HG03280 (cell line): ENCODE measurements around the gene CYP2R1.

Source experiments
- ATAC-seq: cut with Tn5 transposase; IDR thresholded peaks from one replicate; pipeline ENCODE4 v1.9.1; 2021; ENCODE audit warnings: mild to moderate bottlenecking, moderate library complexity; ENCODE audit not compliant: unreplicated experiment

CYP2R1 gene

DNA sequence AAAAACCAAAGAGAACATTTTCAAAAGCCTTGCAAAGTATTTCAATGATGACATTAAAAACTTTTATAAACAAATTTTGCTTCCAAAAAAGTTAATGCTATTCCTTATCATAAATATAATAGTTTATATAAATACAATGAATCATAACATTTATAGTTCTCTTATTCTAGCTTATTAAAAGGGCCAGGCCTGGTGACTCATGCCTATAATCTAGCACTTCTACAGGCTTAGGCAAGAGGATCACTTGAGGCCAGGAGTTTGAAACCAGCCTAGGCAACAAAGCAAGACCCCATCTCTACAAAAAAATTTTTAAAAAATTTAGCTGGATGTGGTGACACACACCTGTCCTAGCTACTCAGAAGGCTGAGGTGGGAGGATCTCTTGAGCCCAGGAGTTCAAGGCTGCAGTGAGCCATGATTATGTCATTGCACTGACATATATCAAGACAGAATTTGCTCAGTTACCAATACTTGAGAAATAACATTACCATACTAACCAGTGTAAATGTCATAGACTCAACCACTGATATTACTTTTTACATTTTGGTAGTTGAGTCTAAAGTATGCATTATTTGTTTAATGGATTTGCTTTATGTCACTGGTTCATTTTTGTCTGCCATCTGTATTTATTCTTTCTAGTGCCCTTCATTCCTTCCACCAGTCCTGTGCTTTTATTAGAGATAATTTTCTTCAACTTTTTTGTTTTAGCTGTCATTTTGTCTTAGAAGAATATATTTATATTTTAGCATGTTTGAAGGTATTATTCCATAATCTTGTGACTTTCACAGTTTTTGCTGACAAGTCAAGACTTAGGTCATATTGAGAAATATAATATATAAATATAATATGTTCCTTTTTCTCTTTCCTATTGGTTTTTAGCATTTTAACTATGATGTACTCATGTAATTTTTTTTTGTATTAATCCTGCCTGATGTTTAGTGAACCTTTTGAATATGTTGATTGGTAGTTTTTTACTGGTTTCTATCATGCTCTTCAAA is 56.2 kb downstream of the CYP2R1 start:
- no peak for ATAC-seq
